GM18511 (cell line): Measurements from ENCODE around the gene PRSS27.

ENCODE experiments used
- ATAC-seq: cut with Tn5 transposase; IDR thresholded peaks from one replicate; pipeline ENCODE4 v1.9.1; 2021; ENCODE audit warnings: mild to moderate bottlenecking, moderate library complexity; ENCODE audit not compliant: unreplicated experiment

Gene PRSS27

GRCh38 chr16:2710021-2710710, 9.9 kb downstream of the PRSS27 start:
- no peak for ATAC-seq

GRCh38 chr16:2709588-2709984, 10.4 kb downstream of the PRSS27 start:
- ATAC-seq: no peak

- no peak for ATAC-seq
Measured at GRCh38 chr16:2708955-2709587, 11.0 kb downstream of the PRSS27 start.

- ATAC-seq: no peak
Measured at GRCh38 chr16:2708290-2708639, 11.8 kb downstream of the PRSS27 start.

- no peak for ATAC-seq
Measured at GRCh38 chr16:2707368-2708289, 12.4 kb downstream of the PRSS27 start.

- ATAC-seq: no peak
Measured at GRCh38 chr16:2706611-2707311, 13.3 kb downstream of the PRSS27 start.

- no peak for ATAC-seq
Measured at GRCh38 chr16:2706085-2706484, 13.9 kb downstream of the PRSS27 start.

GRCh38 chr16:2705351-2705750, 14.7 kb downstream of the PRSS27 start:
- no peak for ATAC-seq

GRCh38 chr16:2704983-2705275, 15.1 kb downstream of the PRSS27 start:
- no peak for ATAC-seq

GRCh38 chr16:2704166-2704982, 15.7 kb downstream of the PRSS27 start:
- no peak for ATAC-seq

GRCh38 chr16:2702871-2703745, 16.9 kb downstream of the PRSS27 start:
- ATAC-seq: no peak

GRCh38 chr16:2702438-2702825, 17.6 kb downstream of the PRSS27 start:
- no peak for ATAC-seq

- ATAC-seq: no peak
Measured at GRCh38 chr16:2701713-2702437, 18.1 kb downstream of the PRSS27 start.

GRCh38 chr16:2701272-2701671, 18.8 kb downstream of the PRSS27 start:
- ATAC-seq: no peak

GRCh38 chr16:2700786-2701185, 19.2 kb downstream of the PRSS27 start:
- no peak for ATAC-seq

- no peak for ATAC-seq
Measured at GRCh38 chr16:2699791-2700600, 20.0 kb downstream of the PRSS27 start.

- no peak for ATAC-seq
Measured at GRCh38 chr16:2698965-2699750, 20.9 kb downstream of the PRSS27 start.
